H1 (cell line): Measurements from ENCODE around the gene G2E3. TPM values are rescaled to one million over a fixed set of nuclear protein-coding genes. Genes with fewer than 3 reads are reported as not detected.

Experiments used
- GTF2F1 ChIP-seq: IDR thresholded peaks from 2 replicates; pipeline ENCODE4 v1.6.1; 2012; ENCODE audit warnings: low read depth, low read length, improper control_type of control experiment, borderline replicate concordance
- NANOG ChIP-seq: IDR thresholded peaks from 2 replicates; pipeline ENCODE4 v1.6.1; 2011; ENCODE audit warnings: low read length, low read depth, mild to moderate bottlenecking, inconsistent platforms; ENCODE audit not compliant: insufficient read depth, poor library complexity, severe bottlenecking
- SP4 ChIP-seq: IDR thresholded peaks from 2 replicates; pipeline ENCODE4 v1.6.1; 2012; ENCODE audit warnings: low read length, inconsistent platforms
- polyA plus RNA-seq, 7 experiments: library from polyadenylated mRNA; depleted of rRNA in 3 of 7; stranded (reverse) in 5 of 7; unstranded in 2 of 7; fragments of >200 nt in 5 of 7; fragments of 200-250 nt in 2 of 7; gene quantifications; 1 replicate in 5 of 7; 2 replicates in 1 of 7; 4 replicates in 1 of 7; pipeline versions ENCODE4 v1.2.1 to v1.2.3, GENCODE V29; 2011 to 2013; ENCODE audit warnings: missing spikeins in 2 of 7, mixed read lengths in 2 of 7
- total RNA-seq: library from RNA; stranded (reverse); fragmentation: NEBNext Ultra II Directional; extraction: Animal tissue kit (Norgen Biotek cat#: 25700); gene quantifications from 2 replicates; pipeline ENCODE4 v1.2.1, GENCODE V29; 2021

G2E3 gene
- total and polyA plus RNA-seq, 2 of the 8 experiments (the other 6 are each of a cell fraction or from before 2014, with no cell fraction given): 9.2 to 72.0 TPM

DNA sequence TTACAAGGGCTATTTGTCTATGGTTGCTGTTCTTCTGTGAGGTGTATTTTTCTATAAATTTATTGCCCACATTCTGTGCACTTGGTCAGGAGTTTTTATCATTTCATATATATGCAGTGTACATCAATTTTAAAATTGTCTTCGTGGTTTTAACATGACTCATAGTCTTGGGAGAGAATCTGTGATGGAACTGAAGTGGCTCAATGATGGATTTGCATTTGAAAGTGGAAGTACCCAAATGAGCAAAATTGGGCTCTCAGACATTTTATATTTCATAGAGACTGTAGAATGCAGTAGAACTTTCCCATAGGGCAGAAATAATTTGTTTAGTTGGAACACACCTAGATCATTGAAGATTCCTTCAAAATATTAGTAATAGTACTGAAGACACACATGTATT lies 61.2 kb downstream of the G2E3 start (continued):
- TF ChIP-seq NANOG: no peak
- TF ChIP-seq GTF2F1: no peak
- no peak for TF ChIP-seq SP4
- TF ChIP-seq, all 59 proteins: peak for 0
